Measurements from ENCODE around the gene SERPINB8.
"Not testable (repeated sequence)": the region's sequence is repeated elsewhere in the genome, so short reads cannot be mapped to it uniquely, and the experiment has no call there.

SERPINB8 gene, protein sequence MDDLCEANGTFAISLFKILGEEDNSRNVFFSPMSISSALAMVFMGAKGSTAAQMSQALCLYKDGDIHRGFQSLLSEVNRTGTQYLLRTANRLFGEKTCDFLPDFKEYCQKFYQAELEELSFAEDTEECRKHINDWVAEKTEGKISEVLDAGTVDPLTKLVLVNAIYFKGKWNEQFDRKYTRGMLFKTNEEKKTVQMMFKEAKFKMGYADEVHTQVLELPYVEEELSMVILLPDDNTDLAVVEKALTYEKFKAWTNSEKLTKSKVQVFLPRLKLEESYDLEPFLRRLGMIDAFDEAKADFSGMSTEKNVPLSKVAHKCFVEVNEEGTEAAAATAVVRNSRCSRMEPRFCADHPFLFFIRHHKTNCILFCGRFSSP

DNA sequence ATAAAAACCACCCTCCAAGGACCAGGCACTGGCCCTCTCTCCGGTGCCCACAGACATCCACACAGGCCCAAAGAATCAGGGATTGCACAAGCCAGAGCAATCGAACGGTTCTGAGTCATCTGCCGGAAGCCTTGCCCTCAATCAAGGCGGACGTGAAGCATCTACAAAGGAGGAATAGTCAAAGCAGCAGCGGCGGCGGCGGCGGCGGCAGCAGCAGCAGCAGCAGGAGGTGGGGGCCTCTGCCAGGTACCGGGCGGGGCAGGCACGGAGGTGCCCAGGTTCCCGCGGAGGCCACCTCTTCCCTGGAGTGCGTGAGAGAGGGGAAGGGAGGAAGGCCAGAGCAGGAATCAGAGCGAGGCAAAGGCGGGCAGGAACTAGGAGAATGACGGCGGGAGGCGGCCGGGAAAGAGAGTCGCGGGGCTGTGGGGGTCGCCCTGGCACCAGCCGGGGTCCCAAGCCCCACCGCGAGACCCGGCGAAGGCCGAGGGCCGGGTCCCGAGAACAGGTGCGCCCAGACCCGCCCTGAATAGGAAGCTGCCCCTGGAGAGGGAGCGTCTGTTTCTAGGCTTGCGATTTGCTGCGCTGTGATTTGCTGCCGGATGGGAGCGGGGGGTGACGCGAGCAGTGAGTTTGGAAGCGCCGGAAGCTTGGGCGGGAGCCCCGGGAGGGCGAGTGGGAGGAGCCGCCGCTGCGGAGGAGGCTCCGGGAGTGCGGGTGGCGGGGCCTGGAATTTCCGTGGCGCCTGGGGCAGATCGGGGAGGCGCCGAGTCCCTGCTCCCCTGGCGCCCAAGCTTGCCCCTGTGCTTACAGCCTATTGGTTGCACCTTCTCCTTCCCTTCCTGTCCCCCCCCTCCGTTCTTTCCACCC lies at the start of gene SERPINB8:
Gene SERPINB8, plus strand, starts transcription at position 140 of the 867 bp plus-strand sequence. CDS start 8,228 bp downstream, outside the sequence.
- DNase-seq (ENCODE audit: low read depth in 1 of 2, low spot score in 1 of 2) = peak; percentile 56 to 63

DNA sequence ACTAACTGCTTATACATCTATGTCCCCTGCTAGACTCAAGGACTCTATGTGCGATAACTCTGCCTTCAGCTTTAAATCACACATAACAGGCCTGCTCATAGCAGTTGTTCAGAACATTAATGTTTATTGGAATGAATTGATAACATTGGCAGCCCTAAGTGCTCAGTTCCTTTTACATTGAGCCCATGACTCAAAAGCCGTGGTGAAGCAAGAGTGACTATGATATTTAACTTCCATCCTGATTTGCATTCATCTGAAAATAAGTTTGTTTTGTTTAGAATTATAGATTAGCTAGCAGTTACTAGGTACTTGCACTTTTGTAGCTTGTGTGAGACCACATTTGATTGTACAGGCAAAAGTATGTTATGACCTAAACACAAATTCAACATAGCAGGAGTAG lies 47.8 kb upstream of the SERPINB8 start:
- DNase-seq (ENCODE audit: low read depth in 1 of 2, low spot score in 1 of 2) = no peak

DNA sequence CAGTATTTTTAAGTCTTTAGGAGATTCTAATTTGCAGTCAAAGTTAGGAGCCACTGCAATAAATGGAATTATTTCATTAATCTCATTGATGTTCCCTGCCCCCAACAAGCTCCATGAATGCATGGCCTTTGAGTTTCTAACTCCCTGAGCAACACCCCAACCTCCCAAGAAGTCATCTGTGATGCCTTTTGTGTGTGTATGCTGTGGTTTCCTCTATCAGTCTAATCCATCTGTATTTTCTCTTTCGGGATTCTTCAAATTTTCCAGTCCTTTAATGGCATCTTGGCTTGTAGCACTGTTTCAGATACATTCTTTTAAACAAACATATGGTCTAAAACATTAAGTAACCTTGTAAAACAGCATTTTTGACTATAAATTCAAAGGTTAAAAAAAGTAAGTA lies 45.3 kb upstream of the SERPINB8 start:
- DNase-seq (ENCODE audit: low read depth in 1 of 2, low spot score in 1 of 2) = no peak

DNA sequence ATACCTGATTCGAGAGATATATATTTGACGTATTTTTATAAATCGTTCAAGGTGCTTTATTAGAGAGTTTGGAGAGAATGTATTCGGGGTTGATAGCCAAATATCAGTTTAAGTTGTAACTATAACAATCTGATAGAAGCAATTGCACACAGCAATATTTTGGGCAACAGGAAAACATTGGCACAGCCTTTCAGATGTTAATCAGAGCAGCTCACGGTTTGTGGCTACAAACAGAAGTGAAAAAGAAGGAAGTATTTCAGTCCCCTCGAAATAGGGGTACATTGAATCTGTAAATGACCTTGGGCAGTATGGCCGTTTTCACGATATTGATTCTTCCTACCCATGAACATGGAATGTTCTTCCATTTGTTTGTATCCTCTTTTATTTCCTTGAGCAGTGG lies 41.5 kb upstream of the SERPINB8 start:
- no peak for DNase-seq (ENCODE audit: low read depth in 1 of 2, low spot score in 1 of 2)

DNA sequence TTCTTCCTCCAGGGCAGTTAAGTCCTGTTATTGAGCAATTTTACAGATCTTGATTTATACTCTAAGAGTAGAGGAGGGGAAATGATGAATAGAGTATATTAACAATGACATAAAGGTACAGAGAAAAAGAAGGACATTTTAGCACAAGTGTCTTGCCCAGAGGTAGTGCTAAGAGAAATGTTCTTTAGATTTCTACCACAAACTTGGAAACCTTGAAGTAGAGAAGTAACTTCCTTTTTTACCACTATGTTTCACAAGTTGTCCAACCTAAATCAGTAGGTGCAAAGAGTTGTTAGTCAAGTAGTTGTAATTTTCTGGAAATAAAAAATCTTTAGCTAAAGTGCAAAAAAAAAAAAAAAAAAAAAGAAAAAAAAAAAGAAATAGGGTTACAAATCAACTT lies 40.5 kb upstream of the SERPINB8 start:
- not testable (repeated sequence) for DNase-seq (ENCODE audit: low read depth in 1 of 2, low spot score in 1 of 2)

DNA sequence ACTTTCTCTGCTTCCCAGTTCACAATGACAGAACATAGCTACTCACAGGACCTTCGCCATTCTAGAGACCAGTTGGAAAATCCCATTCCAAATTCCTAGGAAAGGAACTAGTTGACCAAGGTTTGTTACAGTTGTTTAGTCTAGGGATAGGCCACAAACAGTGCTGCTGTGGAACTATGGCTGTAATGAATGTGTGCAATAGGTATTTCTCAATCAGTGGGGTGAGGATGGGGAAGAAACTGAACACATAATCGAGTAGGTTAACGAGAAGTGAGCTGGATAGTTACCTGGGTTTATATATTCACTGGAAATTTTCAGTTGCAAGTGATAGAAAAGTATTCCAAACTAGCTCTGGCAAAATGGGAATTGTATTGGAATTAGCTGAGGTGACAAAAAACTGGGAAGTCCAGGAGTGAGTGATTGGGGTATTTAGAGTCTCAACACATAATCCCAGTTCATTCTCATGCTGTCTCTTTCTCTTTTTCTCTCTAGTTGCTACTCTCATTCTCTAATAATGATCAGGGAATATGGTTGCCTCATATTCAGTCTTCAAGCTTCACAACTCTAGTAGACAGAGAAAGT lies 39.0 kb upstream of the SERPINB8 start:
- no peak for DNase-seq (ENCODE audit: low read depth in 1 of 2, low spot score in 1 of 2)

DNA sequence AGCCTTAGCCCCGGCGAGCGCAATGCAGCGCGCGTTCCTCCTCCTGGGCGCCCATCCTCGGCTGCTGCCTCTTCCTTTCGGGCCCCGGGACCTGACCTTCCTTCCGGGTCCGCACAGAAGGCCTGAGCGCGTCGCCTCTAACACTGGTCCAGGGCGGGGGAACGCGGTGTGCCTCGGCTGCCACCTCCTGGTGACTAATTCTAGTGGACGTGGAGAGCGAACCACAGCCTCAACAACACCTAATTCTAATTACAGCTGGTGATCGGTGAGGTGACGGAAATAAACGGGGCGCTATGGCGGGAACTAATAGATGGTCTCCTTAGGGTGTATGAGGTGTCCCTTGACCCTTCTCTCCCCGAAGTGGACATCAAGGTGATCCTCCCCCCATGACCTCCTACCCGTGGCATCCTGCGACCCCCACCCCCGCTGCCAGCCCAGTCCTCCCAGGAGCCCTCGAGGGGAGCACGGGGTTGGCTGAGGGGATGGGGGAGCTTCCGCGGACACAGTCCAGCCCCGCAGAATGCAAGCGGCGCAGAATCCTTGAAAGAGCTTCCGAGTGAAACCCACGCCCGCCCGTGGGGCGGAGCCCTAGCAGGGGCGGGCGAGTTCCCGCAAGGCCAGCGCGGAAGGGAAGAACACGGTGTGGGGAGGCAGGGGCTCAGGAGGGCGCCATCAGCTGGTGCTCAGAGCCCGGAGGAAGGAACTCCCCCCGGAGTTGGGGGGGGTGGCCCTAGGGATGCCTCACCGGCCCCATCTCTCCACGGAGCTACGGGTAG lies 33.5 kb upstream of the SERPINB8 start:
- peak in 1 of 2 donors; percentile 33 for DNase-seq (ENCODE audit: low read depth in 1 of 2, low spot score in 1 of 2)

DNA sequence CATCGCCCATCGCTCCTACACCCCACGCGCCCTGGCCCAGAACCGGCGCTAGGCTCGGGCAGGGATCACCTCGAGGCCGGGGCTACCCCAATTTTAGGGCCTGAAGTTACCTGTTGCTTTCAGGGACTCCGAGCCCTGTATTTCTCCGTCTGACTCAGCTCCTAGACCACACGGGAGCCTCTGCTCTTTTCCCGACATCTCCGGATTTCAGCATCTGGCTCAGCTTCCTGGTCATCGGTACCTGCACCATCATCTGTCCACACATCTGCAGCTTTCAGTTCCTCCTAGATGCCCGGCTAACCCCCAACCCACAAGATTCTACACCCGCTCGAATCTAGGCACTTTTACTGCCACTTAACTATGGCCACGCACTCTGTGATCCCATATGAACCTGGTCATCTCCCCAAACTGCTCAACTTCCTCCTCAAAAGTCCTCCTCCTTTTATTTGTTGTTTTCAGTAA lies 32.9 kb upstream of the SERPINB8 start:
- no peak for DNase-seq (ENCODE audit: low read depth in 1 of 2, low spot score in 1 of 2)

DNA sequence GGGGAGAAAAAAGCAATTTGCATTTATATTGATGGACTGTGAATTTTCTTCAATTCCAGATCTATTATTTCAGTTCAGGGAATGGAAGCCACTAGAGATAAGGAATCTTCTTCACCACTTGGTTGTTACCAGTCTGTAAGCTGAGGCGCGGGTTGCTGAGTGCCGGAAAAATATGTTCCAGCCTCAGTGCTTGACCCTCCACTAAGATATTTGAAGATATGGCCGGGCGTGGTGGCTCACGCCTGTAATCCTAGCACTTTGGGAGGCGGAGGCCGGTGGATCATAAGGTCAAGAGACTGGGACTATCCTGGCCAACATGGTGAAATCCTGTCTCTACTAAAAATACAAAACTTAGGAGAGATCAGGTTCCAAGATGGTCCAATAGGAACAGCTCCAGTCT lies 29.9 kb upstream of the SERPINB8 start:
- DNase-seq (ENCODE audit: low read depth in 1 of 2, low spot score in 1 of 2) = no peak

DNA sequence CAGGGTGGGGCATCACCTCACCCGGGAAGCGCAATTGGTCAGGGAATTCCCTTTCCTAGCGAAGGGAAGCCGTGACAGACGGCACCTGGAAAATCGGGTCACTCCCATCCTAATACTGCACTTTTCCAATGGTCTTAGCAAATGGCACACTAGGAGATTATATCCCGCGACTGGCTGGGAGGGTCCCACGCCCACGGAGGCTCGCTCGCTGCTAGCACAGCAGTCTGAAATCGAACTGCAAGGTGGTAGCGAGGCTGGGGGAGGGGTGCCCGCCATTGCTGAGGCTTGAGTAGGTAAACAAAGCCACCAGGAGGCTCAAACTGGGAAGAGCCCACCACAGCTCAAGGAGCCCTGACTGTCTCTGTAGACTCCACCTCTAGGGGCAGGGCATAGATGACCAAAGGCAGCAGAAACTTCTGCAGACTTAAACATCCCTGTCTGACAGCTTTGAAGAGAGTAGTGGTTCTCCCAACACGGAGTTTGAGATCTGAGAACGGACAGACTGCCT lies 29.3 kb upstream of the SERPINB8 start:
- DNase-seq (ENCODE audit: low read depth in 1 of 2, low spot score in 1 of 2) = not testable (repeated sequence)

DNA sequence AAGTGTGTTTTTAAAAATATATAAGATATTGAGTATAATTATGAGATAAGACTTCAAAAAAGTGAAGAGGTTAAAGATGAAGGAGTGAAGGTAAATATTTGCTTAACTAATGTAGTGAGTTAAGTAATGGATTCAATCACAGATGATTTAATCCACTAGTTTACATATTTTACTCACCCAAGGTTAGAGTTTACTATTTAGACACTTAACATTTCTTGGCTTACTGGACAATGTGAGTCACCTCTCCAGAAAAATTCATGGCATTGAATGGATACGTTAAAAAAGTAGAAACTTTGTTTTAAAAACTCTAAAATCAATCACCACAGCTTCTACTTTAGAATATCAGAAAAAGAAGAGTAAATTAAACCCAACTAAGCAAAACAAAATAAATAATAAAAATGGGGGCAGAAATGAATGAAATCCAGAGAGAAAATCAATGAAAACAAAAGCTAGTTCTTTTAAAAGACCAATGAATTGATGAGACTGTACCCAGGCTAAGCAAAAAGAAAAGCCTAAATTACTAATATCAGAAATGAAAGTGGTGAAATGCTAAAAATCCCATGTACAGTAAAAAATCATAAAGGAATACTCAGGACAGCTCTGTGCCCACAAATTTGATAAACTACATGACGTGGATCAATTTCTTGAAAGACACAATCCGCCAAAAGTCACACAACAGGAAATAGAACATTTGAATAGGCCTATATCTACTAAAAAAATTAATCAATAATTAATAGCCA lies 22.7 kb upstream of the SERPINB8 start:
- no peak for DNase-seq (ENCODE audit: low read depth in 1 of 2, low spot score in 1 of 2)

DNA sequence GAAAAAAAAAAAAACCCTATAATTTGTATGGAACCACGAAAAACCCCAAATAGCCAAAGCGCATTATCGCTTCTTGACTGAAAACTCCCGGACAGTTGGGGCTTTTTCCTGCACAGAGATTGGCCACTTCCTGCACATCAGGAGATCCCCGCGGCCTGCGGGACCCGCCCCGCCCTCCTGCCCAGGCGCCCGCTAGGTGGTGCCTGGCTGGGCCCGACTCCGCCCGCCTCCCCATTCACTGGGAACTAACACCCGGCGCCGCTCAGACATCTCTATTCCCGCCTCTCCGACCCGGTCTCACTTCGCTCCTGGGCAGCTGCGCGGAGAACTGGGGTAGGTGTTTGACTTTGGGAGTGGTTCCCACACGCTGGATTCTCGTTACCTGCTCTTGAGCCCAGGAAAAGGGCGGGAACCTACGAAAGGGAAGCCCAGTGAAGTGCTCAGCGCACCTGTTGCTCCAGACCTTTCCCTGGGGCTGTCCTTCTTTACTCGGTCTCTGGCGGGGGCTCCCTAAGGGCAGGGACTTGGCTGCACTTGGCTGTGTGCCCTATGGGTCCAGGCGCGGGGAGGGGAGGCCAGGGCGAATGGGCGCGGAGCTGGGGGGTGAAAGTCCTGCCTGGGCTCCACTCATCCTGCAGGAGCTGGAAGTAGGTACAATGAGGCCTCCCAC lies 20.7 kb upstream of the SERPINB8 start, which contains the start of gene HMSD:
Gene HMSD, plus strand, starts transcription at position 234 of the 670 bp plus-strand sequence. CDS start 4,155 bp downstream, outside the sequence.
- DNase-seq (ENCODE audit: low read depth in 1 of 2, low spot score in 1 of 2) = peak; percentile 19 to 44

DNA sequence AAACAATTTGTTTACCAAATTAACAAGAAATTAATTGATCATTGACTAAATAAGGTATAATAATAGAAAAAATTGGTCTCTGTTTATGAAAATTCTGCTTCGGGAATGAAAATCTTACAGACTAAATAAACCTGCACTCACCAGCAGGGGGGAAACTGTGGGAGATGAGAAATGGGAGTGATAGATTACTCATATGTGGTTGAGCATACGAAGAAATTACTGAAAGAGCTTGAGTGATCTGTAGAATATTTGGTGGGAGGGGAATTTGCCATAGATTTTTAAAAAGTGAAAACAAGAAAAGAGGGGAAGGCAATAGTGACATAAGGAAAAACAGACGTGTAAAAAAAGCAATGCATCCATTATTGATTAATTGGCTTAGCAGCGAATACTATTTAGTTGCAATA lies 18.6 kb upstream of the SERPINB8 start:
- no peak for DNase-seq (ENCODE audit: low read depth in 1 of 2, low spot score in 1 of 2)

DNA sequence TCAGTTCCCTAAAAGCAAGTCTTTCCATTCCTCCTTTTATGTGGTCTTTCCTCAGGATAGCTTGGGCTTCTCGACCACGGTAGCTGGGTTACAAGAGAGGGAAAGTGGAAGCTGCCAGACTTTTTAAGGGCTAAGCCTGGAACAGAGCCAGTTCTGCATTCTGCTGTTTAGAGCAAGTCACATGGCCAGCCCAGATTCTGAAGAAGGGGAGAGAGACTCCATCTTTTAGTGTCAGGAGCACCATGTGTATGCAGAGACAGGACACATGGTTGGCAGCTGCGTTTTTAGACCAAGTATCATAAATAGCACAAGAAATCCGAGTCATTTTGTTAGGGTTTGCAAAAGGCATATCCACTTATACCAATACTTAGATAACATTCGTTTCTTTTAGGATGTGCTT lies 16.1 kb upstream of the SERPINB8 start:
- no peak for DNase-seq (ENCODE audit: low read depth in 1 of 2, low spot score in 1 of 2)

DNA sequence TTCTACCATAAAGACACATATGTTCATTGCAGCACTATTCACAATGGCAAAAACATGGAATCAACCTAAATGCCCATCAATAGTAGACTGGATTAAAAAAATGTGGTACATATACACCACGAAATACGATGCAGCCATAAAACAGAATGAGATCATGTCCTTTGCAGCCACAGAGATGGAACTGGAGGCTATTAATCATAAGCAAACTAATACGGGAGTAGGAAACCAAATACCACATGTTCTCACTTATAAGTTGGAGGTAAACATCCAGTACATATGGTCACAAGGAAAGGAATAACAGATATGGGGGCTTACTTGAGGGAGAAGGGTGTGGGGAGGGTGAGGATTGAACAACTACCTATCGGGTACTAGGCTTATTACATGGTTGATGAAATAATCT lies 13.1 kb upstream of the SERPINB8 start:
- no peak for DNase-seq (ENCODE audit: low read depth in 1 of 2, low spot score in 1 of 2)

DNA sequence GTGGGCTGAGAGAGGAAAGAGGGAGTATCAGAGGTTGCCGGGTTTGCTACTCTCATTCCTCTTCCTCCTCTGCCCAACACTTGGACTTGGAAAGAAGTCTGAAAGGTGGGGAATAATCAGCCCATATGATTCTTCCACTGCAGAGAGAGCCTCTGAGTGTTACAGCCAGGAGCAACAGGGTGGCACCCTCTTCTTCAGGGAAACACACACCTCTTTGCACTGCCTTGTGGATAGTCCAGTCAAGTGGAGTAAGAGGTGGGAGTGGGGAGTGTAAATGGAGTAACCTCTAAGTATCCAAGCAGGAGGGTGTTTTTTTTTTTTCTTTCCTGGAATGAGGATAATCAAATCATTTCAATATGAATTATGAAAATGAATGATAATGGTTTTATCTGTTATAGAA lies 9.0 kb upstream of the SERPINB8 start:
- DNase-seq (ENCODE audit: low read depth in 1 of 2, low spot score in 1 of 2) = no peak

DNA sequence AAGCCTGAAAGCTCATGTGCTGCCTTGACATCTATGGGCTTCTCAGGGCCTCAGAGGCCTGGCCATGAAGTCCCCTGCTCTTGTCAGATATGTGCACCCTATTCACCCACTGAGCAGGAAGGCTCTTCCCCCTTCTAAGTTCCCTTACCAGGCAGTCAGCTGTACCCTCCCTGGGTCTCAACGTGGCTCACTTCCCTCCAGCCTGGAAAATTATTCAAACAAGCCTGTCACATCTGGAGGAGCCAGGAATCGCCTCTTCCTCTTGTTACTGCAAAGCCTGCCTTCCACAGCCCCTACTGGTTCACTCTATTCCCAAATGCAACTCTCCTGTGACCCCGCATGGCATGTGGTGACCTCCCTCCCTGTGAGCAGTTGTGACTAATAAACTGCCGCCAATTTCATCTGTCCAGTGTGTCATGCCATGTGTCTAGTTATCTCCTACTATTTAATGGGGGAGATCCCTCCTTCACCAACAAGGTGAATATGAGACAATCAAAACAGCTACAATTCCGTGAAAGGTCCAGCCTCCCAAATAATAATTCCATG lies 8.4 kb upstream of the SERPINB8 start:
- DNase-seq (ENCODE audit: low read depth in 1 of 2, low spot score in 1 of 2) = no peak

DNA sequence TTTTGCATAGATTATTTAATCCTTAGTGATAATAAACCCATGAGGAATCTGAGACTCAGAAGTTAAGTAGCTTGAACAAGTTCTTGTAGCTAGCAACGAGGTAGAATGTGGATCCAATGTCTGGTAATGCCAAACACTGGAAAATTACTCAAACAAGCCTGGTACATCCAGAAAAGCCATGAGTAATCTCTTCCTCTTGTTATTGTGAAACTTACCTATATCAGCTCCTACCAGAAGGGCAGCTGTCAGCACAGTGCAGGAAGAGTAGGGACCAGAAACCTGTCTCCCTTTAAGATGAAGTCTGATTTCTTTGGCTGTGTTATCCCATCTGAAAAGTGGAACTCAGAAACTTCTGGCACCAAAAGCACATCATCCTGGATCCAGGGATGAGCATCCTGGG lies 7.7 kb upstream of the SERPINB8 start:
- no peak for DNase-seq (ENCODE audit: low read depth in 1 of 2, low spot score in 1 of 2)

DNA sequence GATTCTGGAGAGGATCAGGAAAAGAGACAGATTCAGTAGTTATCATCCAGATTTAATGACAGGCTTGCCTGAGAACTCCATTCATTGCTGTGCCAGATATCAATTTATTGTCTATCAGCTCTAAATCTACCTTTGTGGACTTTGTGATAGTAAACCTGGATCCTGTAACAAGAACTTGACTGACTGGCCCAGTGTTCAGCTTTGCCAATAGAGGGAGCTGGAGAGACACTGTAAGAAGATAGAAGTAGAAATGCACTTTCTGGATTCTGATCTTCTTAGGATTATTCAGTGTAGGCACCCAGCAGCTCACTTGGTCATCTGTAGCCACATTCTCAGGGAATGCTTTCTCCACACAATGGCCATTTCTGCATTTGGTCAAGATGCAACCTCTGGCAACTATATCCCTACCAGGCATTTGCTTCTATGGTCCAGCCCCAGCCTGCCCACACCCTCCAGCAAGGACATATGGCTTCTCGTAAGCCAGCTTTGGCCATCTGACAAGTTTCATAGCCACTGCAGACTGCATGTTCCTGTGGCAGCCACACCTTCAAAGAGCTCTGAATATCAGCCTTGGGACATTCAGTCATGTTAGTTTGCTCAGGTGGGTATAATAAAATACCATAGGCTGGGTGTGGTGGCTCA lies 6.1 kb upstream of the SERPINB8 start:
- DNase-seq (ENCODE audit: low read depth in 1 of 2, low spot score in 1 of 2) = no peak
